GM23338 (cell line): ENCODE measurements around the gene WDR87. TPM values are rescaled to one million over a fixed set of nuclear protein-coding genes. Genes with fewer than 3 reads are reported as not detected.

Source experiments
- ATAC-seq: fragments of 200-7000 bp; cut with Tn5 transposase; 3 replicates; pipeline ENCODE4 v1.9.1; 2020
- DNase-seq: peaks from one replicate; pipeline ENCODE4 v3.0.0-alpha.2; 2015; ENCODE audit warnings: low spot score
- H2AFZ ChIP-seq: fragments of 200-600 bp; sonication (generic); 2 replicates; pipeline ENCODE4 v1.8.0; 2016; ENCODE audit warnings: antibody characterized with exemption, mild to moderate bottlenecking, moderate library complexity
- H3F3A ChIP-seq: fragments of 200-600 bp; sonication (generic); replicated peaks from 2 replicates; pipeline ENCODE4 v1.8.0; 2017; ENCODE audit warnings: antibody characterized with exemption, mixed run types, low read depth
- H3K27ac ChIP-seq: fragments of 200-600 bp; sonication (generic); 2 replicates; pipeline ENCODE4 v1.6.1; 2016; ENCODE audit warnings: low read depth
- H3K27me3 ChIP-seq: fragments of 200-600 bp; sonication (generic); 2 replicates; pipeline ENCODE4 v1.8.0; 2016; ENCODE audit warnings: mild to moderate bottlenecking, mixed run types, moderate library complexity; ENCODE audit not compliant: insufficient read depth
- H3K36me3 ChIP-seq: fragments of 200-600 bp; sonication (generic); 2 replicates; pipeline ENCODE4 v1.8.0; 2016; ENCODE audit warnings: mild to moderate bottlenecking; ENCODE audit not compliant: insufficient read depth
- H3K4me1 ChIP-seq: fragments of 200-600 bp; sonication (generic); 2 replicates; pipeline ENCODE4 v1.8.0; 2016; ENCODE audit warnings: mild to moderate bottlenecking, moderate library complexity; ENCODE audit not compliant: insufficient read depth
- H3K4me2 ChIP-seq: fragments of 200-600 bp; sonication (generic); 2 replicates; pipeline ENCODE4 v1.7.1; 2017; ENCODE audit warnings: mixed run types
- H3K4me3 ChIP-seq: fragments of 200-600 bp; sonication (generic); 2 replicates; pipeline ENCODE4 v1.6.1; 2016; ENCODE audit warnings: mixed run types
- H3K79me2 ChIP-seq: fragments of 200-600 bp; sonication (generic); replicated peaks from 2 replicates; pipeline ENCODE4 v1.8.0; 2017; ENCODE audit warnings: mild to moderate bottlenecking; ENCODE audit not compliant: insufficient read depth
- H3K9me2 ChIP-seq: fragments of 200-600 bp; sonication (generic); 2 replicates; pipeline ENCODE4 v1.8.0; 2017; ENCODE audit not compliant: insufficient read depth
- H4K20me1 ChIP-seq: fragments of 200-600 bp; sonication (generic); replicated peaks from 2 replicates; pipeline ENCODE4 v1.8.0; 2017; ENCODE audit warnings: mild to moderate bottlenecking; ENCODE audit not compliant: insufficient read depth
- H3K27ac Mint-ChIP-seq: 2 replicates; pipeline ENCODE4 v1.8.0; 2020; ENCODE audit warnings: inconsistent platforms, mild to moderate bottlenecking, moderate library complexity, mixed read lengths
- H3K27me3 Mint-ChIP-seq: 3 replicates; pipeline ENCODE4 v1.8.0; 2022; ENCODE audit warnings: low read depth, mild to moderate bottlenecking, moderate library complexity, mixed read lengths, inconsistent platforms; ENCODE audit not compliant: insufficient read depth, poor library complexity
- H3K36me3 Mint-ChIP-seq: 3 replicates; pipeline ENCODE4 v1.8.0; 2021; ENCODE audit warnings: low read depth, mild to moderate bottlenecking, inconsistent platforms, moderate library complexity, mixed read lengths
- H3K4me1 Mint-ChIP-seq: 3 replicates; pipeline ENCODE4 v1.8.0; 2020; ENCODE audit warnings: mild to moderate bottlenecking, inconsistent platforms, mixed read lengths
- H3K4me3 Mint-ChIP-seq: 3 replicates; pipeline ENCODE4 v1.8.0; 2021; ENCODE audit warnings: moderate library complexity, mild to moderate bottlenecking, inconsistent platforms, mixed read lengths
- H3K9me3 Mint-ChIP-seq: 3 replicates; pipeline ENCODE4 v1.8.0; 2020; ENCODE audit warnings: moderate library complexity, mild to moderate bottlenecking, inconsistent platforms, mixed read lengths
- CREB1 ChIP-seq: fragments of 250-450 bp; sonication (Bioruptor Pico); IDR thresholded peaks from 2 replicates; pipeline ENCODE4 v1.5.0; 2020; ENCODE audit warnings: low read depth, mild to moderate bottlenecking, moderate library complexity
- EZH2phosphoT487 ChIP-seq: fragments of 200-600 bp; sonication (generic); IDR thresholded peaks from one replicate; pipeline ENCODE4 v1.8.1; 2018; ENCODE audit warnings: antibody characterized with exemption; ENCODE audit not compliant: unreplicated experiment
- NANOG ChIP-seq: IDR thresholded peaks from 2 replicates; pipeline ENCODE4 v1.6.1; 2016; ENCODE audit warnings: antibody characterized with exemption, borderline replicate concordance
- POLR2AphosphoS5 ChIP-seq: IDR thresholded peaks from 2 replicates; pipeline ENCODE4 v1.6.1; 2016; ENCODE audit warnings: antibody characterized with exemption, low read depth
- STAT1 ChIP-seq: IDR thresholded peaks from one replicate; pipeline ENCODE4 v1.6.1; 2016; ENCODE audit warnings: antibody characterized with exemption; ENCODE audit not compliant: unreplicated experiment
- ZNF114 ChIP-seq: fragments of 250-450 bp; sonication (Bioruptor Pico); IDR thresholded peaks from 2 replicates; pipeline ENCODE4 v1.5.0; 2020; ENCODE audit warnings: mild to moderate bottlenecking, moderate library complexity
- ZNF331 ChIP-seq: fragments of 250-450 bp; sonication (Bioruptor Pico); IDR thresholded peaks from 2 replicates; pipeline ENCODE4 v1.5.0; 2020; ENCODE audit warnings: low read depth, mild to moderate bottlenecking, moderate library complexity
- polyA plus RNA-seq: library from polyadenylated mRNA; unstranded; fragments of >200 nt; fragmentation: Nextera tagmentation; extraction: Ambion mirVana; gene quantifications from 2 replicates; pipeline ENCODE4 v1.2.1, GENCODE V29; 2016
- total RNA-seq: library from RNA; depleted of rRNA; stranded (reverse); fragments of >200 nt; shearing (Covaris generic); gene quantifications from 2 replicates; pipeline ENCODE4 v1.2.3, GENCODE V29; 2014
- TF ChIP-seq, protein P1 (sequence below): fragments of 250-450 bp; sonication (Bioruptor Pico); IDR thresholded peaks from 2 replicates; pipeline ENCODE4 v1.5.0; 2020; ENCODE audit warnings: mild to moderate bottlenecking, moderate library complexity
- TF ChIP-seq, protein P2 (sequence below): IDR thresholded peaks from one replicate; pipeline ENCODE4 v1.6.1; 2018; ENCODE audit warnings: antibody characterized with exemption; ENCODE audit not compliant: unreplicated experiment

The WDR87 gene
- total and polyA plus RNA-seq, 2 experiments from 2014 or later = 0.02 TPM; not detected in 1

DNA sequence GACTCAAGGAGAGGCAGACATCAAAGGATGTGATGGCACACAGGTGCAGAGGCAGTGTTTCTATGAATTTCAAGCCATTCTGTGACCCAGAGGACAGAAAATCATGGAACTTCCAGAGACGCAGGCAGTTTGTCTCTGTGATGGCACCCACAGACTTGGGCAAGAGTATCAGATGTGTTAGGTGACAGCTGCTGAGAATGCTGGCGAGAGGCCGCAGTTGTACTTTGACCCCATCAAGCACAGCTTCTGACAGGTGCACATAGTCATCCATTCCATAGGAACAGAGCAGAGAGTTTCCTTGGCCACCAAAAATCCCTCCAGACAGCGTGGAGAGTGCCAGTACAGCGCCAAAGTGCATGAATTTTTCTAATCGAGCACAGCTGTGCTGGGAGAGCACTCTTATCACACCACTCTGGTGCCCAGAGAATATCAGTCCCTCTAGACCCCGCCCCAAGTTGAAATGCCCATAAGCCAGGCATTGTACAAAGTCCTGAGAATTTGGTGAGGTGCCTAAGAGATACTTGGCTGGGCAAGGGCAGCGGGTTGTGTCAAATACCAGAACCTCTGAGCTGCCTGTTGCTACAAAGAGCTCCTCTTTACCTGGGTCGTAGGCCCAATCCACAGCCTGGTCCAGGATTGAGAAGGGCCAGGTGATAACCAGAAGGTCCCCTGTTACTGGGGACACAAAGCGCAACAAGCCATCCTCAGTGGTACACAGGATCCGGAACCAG, 12.4 kb downstream of the WDR87 start:
- H3K27ac Mint-ChIP-seq = no peak overlapping the region
- DNase-seq = no peak

More for the DNA sequence above, 12.4 kb downstream of the WDR87 start:
- Mint-ChIP-seq H3K36me3 (no peaks in the 10 kb centered on the region; the same call in 2 of the 3 replicates), H3K4me1 (peaks cover 3% of the 10 kb centered on the region; the same call in 1 of the 3 replicates), H3K9me3 (peaks cover 4% of the 10 kb centered on the region; the same call in 2 of the 3 replicates), H3K27me3 (peaks cover 6% of the 10 kb centered on the region), H3K4me3 (no peak overlapping the region)
- Histone ChIP-seq H3K4me1 (no peaks in the 10 kb centered on the region), H3K79me2 (no peaks in the 10 kb centered on the region), H3K4me3 (no peak overlapping the region), H3K27me3 (no peaks in the 10 kb centered on the region), H3K9me2 (peaks cover 22% of the 10 kb centered on the region), H3K4me2 (no peak overlapping the region), H3F3A (no peaks in the 10 kb centered on the region), H3K36me3 (no peaks in the 10 kb centered on the region), H4K20me1 (no peaks in the 10 kb centered on the region), H2AFZ (no peak overlapping the region), H3K27ac (no peak overlapping the region)
- no peak for ATAC-seq
- TF ChIP-seq ZNF114 (CRISPR knock-in tag) (no peak), CREB1 (CRISPR knock-in tag) (no peak), ZNF331 (CRISPR knock-in tag) (no peak), POLR2AphosphoS5 (no peak), STAT1 (no peak), NANOG (no peak), EZH2phosphoT487 (no peak)
- TF ChIP-seq, protein P1, sequence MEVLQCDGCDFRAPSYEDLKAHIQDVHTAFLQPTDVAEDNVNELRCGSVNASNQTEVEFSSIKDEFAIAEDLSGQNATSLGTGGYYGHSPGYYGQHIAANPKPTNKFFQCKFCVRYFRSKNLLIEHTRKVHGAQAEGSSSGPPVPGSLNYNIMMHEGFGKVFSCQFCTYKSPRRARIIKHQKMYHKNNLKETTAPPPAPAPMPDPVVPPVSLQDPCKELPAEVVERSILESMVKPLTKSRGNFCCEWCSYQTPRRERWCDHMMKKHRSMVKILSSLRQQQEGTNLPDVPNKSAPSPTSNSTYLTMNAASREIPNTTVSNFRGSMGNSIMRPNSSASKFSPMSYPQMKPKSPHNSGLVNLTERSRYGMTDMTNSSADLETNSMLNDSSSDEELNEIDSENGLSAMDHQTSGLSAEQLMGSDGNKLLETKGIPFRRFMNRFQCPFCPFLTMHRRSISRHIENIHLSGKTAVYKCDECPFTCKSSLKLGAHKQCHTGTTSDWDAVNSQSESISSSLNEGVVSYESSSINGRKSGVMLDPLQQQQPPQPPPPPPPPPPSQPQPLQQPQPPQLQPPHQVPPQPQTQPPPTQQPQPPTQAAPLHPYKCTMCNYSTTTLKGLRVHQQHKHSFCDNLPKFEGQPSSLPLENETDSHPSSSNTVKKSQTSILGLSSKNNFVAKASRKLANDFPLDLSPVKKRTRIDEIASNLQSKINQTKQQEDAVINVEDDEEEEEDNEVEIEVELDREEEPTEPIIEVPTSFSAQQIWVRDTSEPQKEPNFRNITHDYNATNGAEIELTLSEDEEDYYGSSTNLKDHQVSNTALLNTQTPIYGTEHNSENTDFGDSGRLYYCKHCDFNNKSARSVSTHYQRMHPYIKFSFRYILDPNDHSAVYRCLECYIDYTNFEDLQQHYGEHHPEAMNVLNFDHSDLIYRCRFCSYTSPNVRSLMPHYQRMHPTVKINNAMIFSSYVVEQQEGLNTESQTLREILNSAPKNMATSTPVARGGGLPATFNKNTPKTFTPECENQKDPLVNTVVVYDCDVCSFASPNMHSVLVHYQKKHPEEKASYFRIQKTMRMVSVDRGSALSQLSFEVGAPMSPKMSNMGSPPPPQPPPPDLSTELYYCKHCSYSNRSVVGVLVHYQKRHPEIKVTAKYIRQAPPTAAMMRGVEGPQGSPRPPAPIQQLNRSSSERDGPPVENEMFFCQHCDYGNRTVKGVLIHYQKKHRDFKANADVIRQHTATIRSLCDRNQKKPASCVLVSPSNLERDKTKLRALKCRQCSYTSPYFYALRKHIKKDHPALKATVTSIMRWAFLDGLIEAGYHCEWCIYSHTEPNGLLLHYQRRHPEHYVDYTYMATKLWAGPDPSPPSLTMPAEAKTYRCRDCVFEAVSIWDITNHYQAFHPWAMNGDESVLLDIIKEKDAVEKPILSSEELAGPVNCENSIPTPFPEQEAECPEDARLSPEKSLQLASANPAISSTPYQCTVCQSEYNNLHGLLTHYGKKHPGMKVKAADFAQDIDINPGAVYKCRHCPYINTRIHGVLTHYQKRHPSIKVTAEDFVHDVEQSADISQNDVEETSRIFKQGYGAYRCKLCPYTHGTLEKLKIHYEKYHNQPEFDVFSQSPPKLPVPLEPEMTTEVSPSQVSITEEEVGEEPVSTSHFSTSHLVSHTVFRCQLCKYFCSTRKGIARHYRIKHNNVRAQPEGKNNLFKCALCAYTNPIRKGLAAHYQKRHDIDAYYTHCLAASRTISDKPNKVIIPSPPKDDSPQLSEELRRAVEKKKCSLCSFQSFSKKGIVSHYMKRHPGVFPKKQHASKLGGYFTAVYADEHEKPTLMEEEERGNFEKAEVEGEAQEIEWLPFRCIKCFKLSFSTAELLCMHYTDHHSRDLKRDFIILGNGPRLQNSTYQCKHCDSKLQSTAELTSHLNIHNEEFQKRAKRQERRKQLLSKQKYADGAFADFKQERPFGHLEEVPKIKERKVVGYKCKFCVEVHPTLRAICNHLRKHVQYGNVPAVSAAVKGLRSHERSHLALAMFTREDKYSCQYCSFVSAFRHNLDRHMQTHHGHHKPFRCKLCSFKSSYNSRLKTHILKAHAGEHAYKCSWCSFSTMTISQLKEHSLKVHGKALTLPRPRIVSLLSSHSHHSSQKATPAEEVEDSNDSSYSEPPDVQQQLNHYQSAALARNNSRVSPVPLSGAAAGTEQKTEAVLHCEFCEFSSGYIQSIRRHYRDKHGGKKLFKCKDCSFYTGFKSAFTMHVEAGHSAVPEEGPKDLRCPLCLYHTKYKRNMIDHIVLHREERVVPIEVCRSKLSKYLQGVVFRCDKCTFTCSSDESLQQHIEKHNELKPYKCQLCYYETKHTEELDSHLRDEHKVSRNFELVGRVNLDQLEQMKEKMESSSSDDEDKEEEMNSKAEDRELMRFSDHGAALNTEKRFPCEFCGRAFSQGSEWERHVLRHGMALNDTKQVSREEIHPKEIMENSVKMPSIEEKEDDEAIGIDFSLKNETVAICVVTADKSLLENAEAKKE (CRISPR knock-in tag) = no peak
- TF ChIP-seq, protein P2, sequence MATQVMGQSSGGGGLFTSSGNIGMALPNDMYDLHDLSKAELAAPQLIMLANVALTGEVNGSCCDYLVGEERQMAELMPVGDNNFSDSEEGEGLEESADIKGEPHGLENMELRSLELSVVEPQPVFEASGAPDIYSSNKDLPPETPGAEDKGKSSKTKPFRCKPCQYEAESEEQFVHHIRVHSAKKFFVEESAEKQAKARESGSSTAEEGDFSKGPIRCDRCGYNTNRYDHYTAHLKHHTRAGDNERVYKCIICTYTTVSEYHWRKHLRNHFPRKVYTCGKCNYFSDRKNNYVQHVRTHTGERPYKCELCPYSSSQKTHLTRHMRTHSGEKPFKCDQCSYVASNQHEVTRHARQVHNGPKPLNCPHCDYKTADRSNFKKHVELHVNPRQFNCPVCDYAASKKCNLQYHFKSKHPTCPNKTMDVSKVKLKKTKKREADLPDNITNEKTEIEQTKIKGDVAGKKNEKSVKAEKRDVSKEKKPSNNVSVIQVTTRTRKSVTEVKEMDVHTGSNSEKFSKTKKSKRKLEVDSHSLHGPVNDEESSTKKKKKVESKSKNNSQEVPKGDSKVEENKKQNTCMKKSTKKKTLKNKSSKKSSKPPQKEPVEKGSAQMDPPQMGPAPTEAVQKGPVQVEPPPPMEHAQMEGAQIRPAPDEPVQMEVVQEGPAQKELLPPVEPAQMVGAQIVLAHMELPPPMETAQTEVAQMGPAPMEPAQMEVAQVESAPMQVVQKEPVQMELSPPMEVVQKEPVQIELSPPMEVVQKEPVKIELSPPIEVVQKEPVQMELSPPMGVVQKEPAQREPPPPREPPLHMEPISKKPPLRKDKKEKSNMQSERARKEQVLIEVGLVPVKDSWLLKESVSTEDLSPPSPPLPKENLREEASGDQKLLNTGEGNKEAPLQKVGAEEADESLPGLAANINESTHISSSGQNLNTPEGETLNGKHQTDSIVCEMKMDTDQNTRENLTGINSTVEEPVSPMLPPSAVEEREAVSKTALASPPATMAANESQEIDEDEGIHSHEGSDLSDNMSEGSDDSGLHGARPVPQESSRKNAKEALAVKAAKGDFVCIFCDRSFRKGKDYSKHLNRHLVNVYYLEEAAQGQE = no peak
